ENCODE results near the gene NFYB.
"Not testable (repeated sequence)": the region's sequence is repeated elsewhere in the genome, so short reads cannot be mapped to it uniquely, and the experiment has no call there.

Gene NFYB

GRCh38 chr12:104114834-104115586 is 23.0 kb downstream of the NFYB start:
- DNase-seq (ENCODE audit: low read depth in 3 of 3): not testable (repeated sequence)

- no peak for DNase-seq (ENCODE audit: low read depth in 3 of 3)
Measured at GRCh38 chr12:104109446-104110271, 28.4 kb downstream of the NFYB start.

- DNase-seq (ENCODE audit: low read depth in 3 of 3): peak; percentile 78 to 82 (median 79)
Measured at GRCh38 chr12:104108755-104109445, 29.1 kb downstream of the NFYB start.

- no peak for DNase-seq (ENCODE audit: low read depth in 3 of 3)
Measured at GRCh38 chr12:104106965-104107364, 31.0 kb downstream of the NFYB start.

- no peak for DNase-seq (ENCODE audit: low read depth in 3 of 3)
Measured at GRCh38 chr12:104105461-104105860, 32.5 kb downstream of the NFYB start.

GRCh38 chr12:104097954-104098353 is 40.1 kb downstream of the NFYB start:
- DNase-seq (ENCODE audit: low read depth in 3 of 3): no peak

GRCh38 chr12:104095289-104095688 is 42.7 kb downstream of the NFYB start:
- no peak for DNase-seq (ENCODE audit: low read depth in 3 of 3)

- no peak for DNase-seq (ENCODE audit: low read depth in 3 of 3)
Measured at GRCh38 chr12:104094284-104094683, 43.7 kb downstream of the NFYB start.

GRCh38 chr12:104091136-104091535 is 46.9 kb downstream of the NFYB start:
- DNase-seq (ENCODE audit: low read depth in 3 of 3): no peak

GRCh38 chr12:104090685-104091084 is 47.3 kb downstream of the NFYB start:
- DNase-seq (ENCODE audit: low read depth in 3 of 3): no peak

- peak; percentile 20 to 53 (median 46) for DNase-seq (ENCODE audit: low read depth in 3 of 3)
Measured at GRCh38 chr12:104083769-104084475, 54.1 kb downstream of the NFYB start.

GRCh38 chr12:104080764-104081163 is 57.2 kb downstream of the NFYB start:
- no peak for DNase-seq (ENCODE audit: low read depth in 3 of 3)

- no peak for DNase-seq (ENCODE audit: low read depth in 3 of 3)
Measured at GRCh38 chr12:104079024-104079423, 59.0 kb downstream of the NFYB start.

GRCh38 chr12:104073699-104074098 is 64.3 kb downstream of the NFYB start:
- no peak for DNase-seq (ENCODE audit: low read depth in 3 of 3)

GRCh38 chr12:104072099-104072498 is 65.9 kb downstream of the NFYB start:
- DNase-seq (ENCODE audit: low read depth in 3 of 3): no peak

All from stimulated activated CD4-positive, alpha-beta T cell treated with anti-CD3 and anti-CD28 coated beads, TNF-alpha, amount 100 ng/mL, for 48 hours (primary cell).